Heart left ventricle (tissue), 16 donors: ENCODE measurements around the gene SETD7. TPM values are rescaled to one million over a fixed set of nuclear protein-coding genes. Genes with fewer than 3 reads are reported as not detected.

Experiments
- ATAC-seq, 4 donors: fragments of 200-7000 bp; cut with Tn5 transposase; one replicate each; pipeline ENCODE4 v1.9.1; 2020 to 2022; ENCODE audit warnings: moderate library complexity in 4 of 4, mild to moderate bottlenecking in 3 of 4, moderate number of reproducible peaks in 1 of 4
- DNase-seq, 5 donors: peaks; one replicate each; pipeline ENCODE4 v3.0.0-alpha.2; 2020
- H3K27ac ChIP-seq, 12 donors: fragments of 200-600 bp; sonication (generic) in 4 of 12; one replicate each; pipeline versions ENCODE4 v1.5.0 to v1.8.0; 2016 to 2022; ENCODE audit warnings: mild to moderate bottlenecking in 2 of 12
- H3K27me3 ChIP-seq, 9 donors: fragments of 200-600 bp; sonication (generic) in 2 of 9; one replicate each; pipeline versions ENCODE4 v1.5.1 to v1.8.0; 2016 to 2022; ENCODE audit warnings: mild to moderate bottlenecking in 3 of 9
- H3K36me3 ChIP-seq, 9 donors: fragments of 200-600 bp; sonication (generic) in 2 of 9; one replicate each; pipeline versions ENCODE4 v1.5.0 to v1.8.0; 2018 to 2022; ENCODE audit warnings: mild to moderate bottlenecking in 2 of 9
- H3K4me1 ChIP-seq, 12 donors: fragments of 200-600 bp; sonication (generic) in 4 of 12; one replicate each; pipeline versions ENCODE4 v1.5.0 to v1.8.0; 2016 to 2022; ENCODE audit warnings: mild to moderate bottlenecking in 3 of 12
- H3K4me3 ChIP-seq, 12 donors: fragments of 200-600 bp; sonication (generic) in 4 of 12; one replicate each; pipeline versions ENCODE4 v1.5.0 to v1.8.0; 2017 to 2022; ENCODE audit warnings: mild to moderate bottlenecking in 9 of 12, moderate library complexity in 4 of 12
- H3K9me3 ChIP-seq, 12 donors: fragments of 200-600 bp; sonication (generic) in 4 of 12; one replicate each; pipeline versions ENCODE4 v1.5.0 to v1.8.0; 2016 to 2022; ENCODE audit warnings: mild to moderate bottlenecking in 1 of 12
- POLR2A ChIP-seq, 2 donors: fragments of 450-650 bp; IDR thresholded peaks; one replicate each; pipeline ENCODE4 v1.6.1; 2017; ENCODE audit warnings: antibody characterized with exemption in 2 of 2, mild to moderate bottlenecking in 2 of 2, moderate library complexity in 2 of 2
- WGBS, 4 donors: extraction: QIAGEN DNeasy Blood & Tissue Kit in 2 of 4; methylation state at CpG; one replicate each; pipeline versions ENCODE4 v1.1.5 to v1.1.7; 2013 to 2018; 5-methylcytosine and 5-hydroxymethylcytosine counted together
- intact Hi-C, 10 donors: fragments of 100-400 bp; cut with DNase I; formaldehyde crosslinking; loops; one replicate each; pipeline versions ENCODE4 v1.11.1 to v1.14.2; 2022
- polyA plus RNA-seq, 2 donors: library from polyadenylated mRNA; stranded (reverse); fragments of 200-250 nt; gene quantifications; one replicate each; pipeline ENCODE4 v1.2.3, GENCODE V29; 2013
- total RNA-seq, 9 donors: library from RNA; depleted of rRNA in 2 of 9; stranded (reverse); fragments of >200 nt in 2 of 9; fragmentation: NEBNext Ultra II Directional in 3 of 9; extraction: Animal tissue kit (Norgen Biotek cat#: 25700) in 3 of 9; gene quantifications; one replicate each; pipeline versions ENCODE4 v1.1.0 to v1.2.4, GENCODE V29; 2016 to 2023
- TF ChIP-seq, protein P1 (sequence below), 12 donors: fragments of 200-600 bp; sonication (generic) in 4 of 12; IDR thresholded peaks; one replicate each; pipeline versions ENCODE4 v1.5.0 to v1.8.0; 2018 to 2022; ENCODE audit warnings: antibody characterized with exemption in 12 of 12, mild to moderate bottlenecking in 5 of 12
- donor health status: ischemic (EF 13 %, LVEDD 7.1; RV severe dilation, severe dysfunction).
- donor health status: healthy with polysubstance abuse.
- donor health status: DM: no; HTN: yes; CAD: no.
- donor health status: DM: no; HTN: no; CAD: no.
- donor health status: ischemic (EF 25% LVEDD 6.9; RV normal size, moderate dysfunction).
- donor health status: ischemic (EF 25% LVEDD 5.7; RV mildly dilated, moderate dysfunction).
- donor health status: healthy.
- donor health status: DM: yes; HTN: yes; CAD: no.
- donor health status: ischemic (EF 35%, LVEDD 5.7; RV mildly dilated, moderate dysfunction).
- donor health status: nonischemic (EF 11% LVEDD 7.7; RV severe dilation, severe dysfunction).
- donor health status: DM: yes; HTN: yes; CAD: no.
- donor health status: PGD.
- donor health status: ischemic (EF 29% LVEDD 5.4; RV normal size, mild dysfunction).
- donor health status: nonischemic (EF 23%, LVEDD 6.1; RV moderate dilation, normal function).

The SETD7 gene
- total and polyA plus RNA-seq, 11 donors = 11.2 to 78.6 (median 58.0) TPM

GRCh38 chr4:139558235-139559088 is 2.4 kb upstream of the SETD7 start:
- intact Hi-C loops = loop anchor here in 3 of 10 donors (5.0 to 10.0 kb wide), 4 partner anchors 61 to 381 kb away; partner anchors contain the start of genes RAB33B (in 2 of the 3) and ELF2 (in 1 of the 3)
- 82 to 85% (median 84%) methylated on average over 12 of the region's 12 CpGs for WGBS, 4 donors
- no peaks in the 10 kb centered on the region for H3K9me3 ChIP-seq
- DNase-seq (peak in 1 of 5 donors; percentile 27), ATAC-seq (no peak)
- H3K36me3 ChIP-seq = no peaks in the 10 kb centered on the region
- no peak overlapping the region for H3K4me3 ChIP-seq
- peaks cover 0 to 54% (median 26%) of the 10 kb centered on the region in 12 donors for H3K4me1 ChIP-seq
- TF ChIP-seq POLR2A (IDR thresholded peaks at IDR 0.05) = no peak
- TF ChIP-seq, protein P1, sequence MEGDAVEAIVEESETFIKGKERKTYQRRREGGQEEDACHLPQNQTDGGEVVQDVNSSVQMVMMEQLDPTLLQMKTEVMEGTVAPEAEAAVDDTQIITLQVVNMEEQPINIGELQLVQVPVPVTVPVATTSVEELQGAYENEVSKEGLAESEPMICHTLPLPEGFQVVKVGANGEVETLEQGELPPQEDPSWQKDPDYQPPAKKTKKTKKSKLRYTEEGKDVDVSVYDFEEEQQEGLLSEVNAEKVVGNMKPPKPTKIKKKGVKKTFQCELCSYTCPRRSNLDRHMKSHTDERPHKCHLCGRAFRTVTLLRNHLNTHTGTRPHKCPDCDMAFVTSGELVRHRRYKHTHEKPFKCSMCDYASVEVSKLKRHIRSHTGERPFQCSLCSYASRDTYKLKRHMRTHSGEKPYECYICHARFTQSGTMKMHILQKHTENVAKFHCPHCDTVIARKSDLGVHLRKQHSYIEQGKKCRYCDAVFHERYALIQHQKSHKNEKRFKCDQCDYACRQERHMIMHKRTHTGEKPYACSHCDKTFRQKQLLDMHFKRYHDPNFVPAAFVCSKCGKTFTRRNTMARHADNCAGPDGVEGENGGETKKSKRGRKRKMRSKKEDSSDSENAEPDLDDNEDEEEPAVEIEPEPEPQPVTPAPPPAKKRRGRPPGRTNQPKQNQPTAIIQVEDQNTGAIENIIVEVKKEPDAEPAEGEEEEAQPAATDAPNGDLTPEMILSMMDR (IDR thresholded peaks at IDR 0.05) = no peak
- peak overlapping the region in 2 of 12 donors; percentile 8 to 98 for H3K27ac ChIP-seq
- no peaks in the 10 kb centered on the region for H3K27me3 ChIP-seq

GRCh38 chr4:139557556-139558110 is 1.6 kb upstream of the SETD7 start:
- Histone ChIP-seq H3K4me1 (peaks cover 0 to 62% (median 34%) of the 10 kb centered on the region in 12 donors), H3K27ac (peak overlapping the region in 11 of 12 donors; percentile 91 to 99 (median 97)), H3K36me3 (no peaks in the 10 kb centered on the region), H3K27me3 (no peaks in the 10 kb centered on the region), H3K4me3 (peak overlapping the region in 11 of 12 donors; percentile 72 to 97 (median 93)), H3K9me3 (no peaks in the 10 kb centered on the region)
- 43 to 56% (median 50%) methylated on average over 3 of the region's 3 CpGs for WGBS, 4 donors
- TF ChIP-seq, protein P1 (IDR thresholded peaks at IDR 0.05) = no peak
- no peak for TF ChIP-seq POLR2A (IDR thresholded peaks at IDR 0.05)
- intact Hi-C loops = loop anchor here in 4 of 10 donors (2.0 to 10.0 kb wide), 5 partner anchors 60 to 380 kb away; partner anchors contain the start of genes RAB33B (in 2 of the 4) and ELF2 (in 1 of the 4)
- ATAC-seq (no peak), DNase-seq (no peak)

GRCh38 chr4:139556724-139557555 is 921 bp upstream of the SETD7 start:
- no peaks in the 10 kb centered on the region for H3K36me3 ChIP-seq
- peak overlapping the region; percentile 91 to 99 (median 97) for H3K27ac ChIP-seq
- peak; percentile 1 to 34 (median 6) for ATAC-seq
- peak; percentile 57 to 77 (median 61) for DNase-seq
- 1 to 2% (median 1%) methylated on average over 42 to 58 of the region's 58 CpGs for WGBS, 4 donors
- no peaks in the 10 kb centered on the region for H3K27me3 ChIP-seq
- peaks cover 0 to 69% (median 41%) of the 10 kb centered on the region in 12 donors for H3K4me1 ChIP-seq
- no peaks in the 10 kb centered on the region for H3K9me3 ChIP-seq
- intact Hi-C loops = loop anchor here in 4 of 10 donors (1.0 to 10.0 kb wide), 6 partner anchors 60 to 380 kb away; partner anchors contain the start of genes RAB33B (in 2 of the 4) and ELF2 (in 1 of the 4)
- H3K4me3 ChIP-seq = peak overlapping the region; percentile 72 to 97 (median 93)
- TF ChIP-seq, protein P1 (IDR thresholded peaks at IDR 0.05) = peak in 1 of 12 donors; percentile 26
- TF ChIP-seq POLR2A (IDR thresholded peaks at IDR 0.05) = no peak
